ENCODE data around the gene LIN52. TPM values are rescaled to one million over a fixed set of nuclear protein-coding genes. Genes with fewer than 3 reads are reported as not detected.

LIN52 gene
- total and polyA plus RNA-seq, 2 of the 13 experiments (the other 11 are each of a cell fraction or from before 2014, with no cell fraction given), result 11.4 to 23.3 TPM

DNA sequence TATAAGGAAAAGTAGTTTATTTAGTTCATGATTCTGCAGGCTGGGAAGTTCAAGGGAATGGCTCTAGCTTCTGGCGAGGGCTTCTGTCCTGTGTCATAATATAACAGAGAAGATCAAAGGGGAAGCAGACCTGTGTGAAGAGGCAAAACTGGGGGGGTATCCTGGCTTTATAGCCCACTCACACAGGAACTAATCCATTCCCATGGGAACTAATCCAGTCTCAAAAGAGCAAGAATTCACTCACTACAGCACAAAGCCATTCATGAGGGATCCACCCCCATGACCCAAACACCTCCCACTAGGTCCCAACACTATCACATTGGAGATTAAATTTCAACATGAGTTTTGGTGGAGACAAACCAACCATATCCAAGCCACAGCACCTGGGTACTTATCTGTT lies 7.4 kb upstream of the LIN52 start:
- in situ Hi-C loops (cut with HindIII; ENCODE audit: extremely low pct_ligation_motif_present, low pct_unique_long_range_greater_than_20kb), result no loop called here
- ATAC-seq, result no peak
- no peaks in the 10 kb centered on the region for H3K79me2 ChIP-seq (ENCODE audit: insufficient read depth, low read length)
- H3K9ac ChIP-seq (ENCODE audit: insufficient read depth, low read depth, low read length), result no peak overlapping the region
- no peak overlapping the region for H2AFZ ChIP-seq (ENCODE audit: low read length)
- H3K27me3 ChIP-seq (ENCODE audit: control insufficient read depth in 1 of 2, insufficient read depth in 2 of 2, low read length in 2 of 2), result no peaks in the 10 kb centered on the region
- no peaks in the 10 kb centered on the region for H4K20me1 ChIP-seq (ENCODE audit: insufficient read depth, low read length)
- H3K9me3 ChIP-seq (ENCODE audit: low read length), result no peaks in the 10 kb centered on the region
- WGBS (ENCODE audit: low lambda C conversion rate), result 94% methylated on average over 1 of the region's 1 CpG
- intact Hi-C loops (cut with micrococcal nuclease; ENCODE audit: unreplicated experiment), result no loop called here
- no peak for DNase-seq (ENCODE audit: low spot score)
- H3K4me3 ChIP-seq (replicated peaks in 1 of 3; ENCODE audit: insufficient read depth in 1 of 3, low read depth in 2 of 3, low read length in 3 of 3), result no peak overlapping the region
- H3K36me3 ChIP-seq (replicated peaks in 1 of 2; ENCODE audit: control insufficient read depth in 1 of 2, insufficient read depth in 2 of 2, low read length in 2 of 2), result peaks cover under 1 to 9% of the 10 kb centered on the region in 2 experiments; a peak in 1 of 5 replicates
- ChIA-PET CTCF (ENCODE audit: low intra/inter-chr PET ratio, low total read pairs) (no interaction called here), POLR2A (interaction anchor here (0.6 kb wide), 1 partner anchor 43 kb away, joined by 3 read pairs; no protein-coding TSS in a partner anchor)
- FAIRE-seq, result no peak
- no peak overlapping the region for H3K27ac ChIP-seq (ENCODE audit: extremely low read length, insufficient read depth, low read length)
- no peak overlapping the region for H3K4me2 ChIP-seq (ENCODE audit: low read depth, low read length)
- peaks cover 22% of the 10 kb centered on the region for H3K4me1 ChIP-seq (ENCODE audit: insufficient read depth, low read length)
- BruUV-seq (replicated peaks), result no TSS peak
- TF ChIP-seq RORA (CRISPR knock-in tag; IDR thresholded peaks at IDR 0.05) (no peak), MATR3 (CRISPR knock-in tag; IDR thresholded peaks at IDR 0.05) (no peak), CHCHD3 (CRISPR knock-in tag; IDR thresholded peaks at IDR 0.05) (no peak), ZNF878 (CRISPR knock-in tag; IDR thresholded peaks at IDR 0.05) (no peak), ARNT (IDR thresholded peaks at IDR 0.05) (no peak), IRX3 (CRISPR knock-in tag; IDR thresholded peaks at IDR 0.05; ENCODE audit: borderline replicate concordance, low read depth) (no peak), U2AF1 (optimal IDR thresholded peaks at IDR 0.05; ENCODE audit: low read depth, low read length) (no peak), SOX6 (IDR thresholded peaks at IDR 0.05) (no peak), SOX6 (CRISPR knock-in tag; IDR thresholded peaks at IDR 0.05) (no peak)
- TF ChIP-seq, protein P1, sequence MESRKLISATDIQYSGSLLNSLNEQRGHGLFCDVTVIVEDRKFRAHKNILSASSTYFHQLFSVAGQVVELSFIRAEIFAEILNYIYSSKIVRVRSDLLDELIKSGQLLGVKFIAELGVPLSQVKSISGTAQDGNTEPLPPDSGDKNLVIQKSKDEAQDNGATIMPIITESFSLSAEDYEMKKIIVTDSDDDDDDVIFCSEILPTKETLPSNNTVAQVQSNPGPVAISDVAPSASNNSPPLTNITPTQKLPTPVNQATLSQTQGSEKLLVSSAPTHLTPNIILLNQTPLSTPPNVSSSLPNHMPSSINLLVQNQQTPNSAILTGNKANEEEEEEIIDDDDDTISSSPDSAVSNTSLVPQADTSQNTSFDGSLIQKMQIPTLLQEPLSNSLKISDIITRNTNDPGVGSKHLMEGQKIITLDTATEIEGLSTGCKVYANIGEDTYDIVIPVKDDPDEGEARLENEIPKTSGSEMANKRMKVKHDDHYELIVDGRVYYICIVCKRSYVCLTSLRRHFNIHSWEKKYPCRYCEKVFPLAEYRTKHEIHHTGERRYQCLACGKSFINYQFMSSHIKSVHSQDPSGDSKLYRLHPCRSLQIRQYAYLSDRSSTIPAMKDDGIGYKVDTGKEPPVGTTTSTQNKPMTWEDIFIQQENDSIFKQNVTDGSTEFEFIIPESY (CRISPR knock-in tag; IDR thresholded peaks at IDR 0.05), result no peak
- TF ChIP-seq, protein P2, sequence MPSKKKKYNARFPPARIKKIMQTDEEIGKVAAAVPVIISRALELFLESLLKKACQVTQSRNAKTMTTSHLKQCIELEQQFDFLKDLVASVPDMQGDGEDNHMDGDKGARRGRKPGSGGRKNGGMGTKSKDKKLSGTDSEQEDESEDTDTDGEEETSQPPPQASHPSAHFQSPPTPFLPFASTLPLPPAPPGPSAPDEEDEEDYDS (CRISPR knock-in tag; IDR thresholded peaks at IDR 0.05), result no peak
- TF ChIP-seq, protein P3, sequence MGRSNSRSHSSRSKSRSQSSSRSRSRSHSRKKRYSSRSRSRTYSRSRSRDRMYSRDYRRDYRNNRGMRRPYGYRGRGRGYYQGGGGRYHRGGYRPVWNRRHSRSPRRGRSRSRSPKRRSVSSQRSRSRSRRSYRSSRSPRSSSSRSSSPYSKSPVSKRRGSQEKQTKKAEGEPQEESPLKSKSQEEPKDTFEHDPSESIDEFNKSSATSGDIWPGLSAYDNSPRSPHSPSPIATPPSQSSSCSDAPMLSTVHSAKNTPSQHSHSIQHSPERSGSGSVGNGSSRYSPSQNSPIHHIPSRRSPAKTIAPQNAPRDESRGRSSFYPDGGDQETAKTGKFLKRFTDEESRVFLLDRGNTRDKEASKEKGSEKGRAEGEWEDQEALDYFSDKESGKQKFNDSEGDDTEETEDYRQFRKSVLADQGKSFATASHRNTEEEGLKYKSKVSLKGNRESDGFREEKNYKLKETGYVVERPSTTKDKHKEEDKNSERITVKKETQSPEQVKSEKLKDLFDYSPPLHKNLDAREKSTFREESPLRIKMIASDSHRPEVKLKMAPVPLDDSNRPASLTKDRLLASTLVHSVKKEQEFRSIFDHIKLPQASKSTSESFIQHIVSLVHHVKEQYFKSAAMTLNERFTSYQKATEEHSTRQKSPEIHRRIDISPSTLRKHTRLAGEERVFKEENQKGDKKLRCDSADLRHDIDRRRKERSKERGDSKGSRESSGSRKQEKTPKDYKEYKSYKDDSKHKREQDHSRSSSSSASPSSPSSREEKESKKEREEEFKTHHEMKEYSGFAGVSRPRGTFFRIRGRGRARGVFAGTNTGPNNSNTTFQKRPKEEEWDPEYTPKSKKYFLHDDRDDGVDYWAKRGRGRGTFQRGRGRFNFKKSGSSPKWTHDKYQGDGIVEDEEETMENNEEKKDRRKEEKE (IDR thresholded peaks at IDR 0.05), result no peak
- TF ChIP-seq, protein P4, sequence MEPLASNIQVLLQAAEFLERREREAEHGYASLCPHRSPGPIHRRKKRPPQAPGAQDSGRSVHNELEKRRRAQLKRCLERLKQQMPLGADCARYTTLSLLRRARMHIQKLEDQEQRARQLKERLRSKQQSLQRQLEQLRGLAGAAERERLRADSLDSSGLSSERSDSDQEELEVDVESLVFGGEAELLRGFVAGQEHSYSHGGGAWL (CRISPR knock-in tag; IDR thresholded peaks at IDR 0.05), result no peak
- TF ChIP-seq, protein P5, sequence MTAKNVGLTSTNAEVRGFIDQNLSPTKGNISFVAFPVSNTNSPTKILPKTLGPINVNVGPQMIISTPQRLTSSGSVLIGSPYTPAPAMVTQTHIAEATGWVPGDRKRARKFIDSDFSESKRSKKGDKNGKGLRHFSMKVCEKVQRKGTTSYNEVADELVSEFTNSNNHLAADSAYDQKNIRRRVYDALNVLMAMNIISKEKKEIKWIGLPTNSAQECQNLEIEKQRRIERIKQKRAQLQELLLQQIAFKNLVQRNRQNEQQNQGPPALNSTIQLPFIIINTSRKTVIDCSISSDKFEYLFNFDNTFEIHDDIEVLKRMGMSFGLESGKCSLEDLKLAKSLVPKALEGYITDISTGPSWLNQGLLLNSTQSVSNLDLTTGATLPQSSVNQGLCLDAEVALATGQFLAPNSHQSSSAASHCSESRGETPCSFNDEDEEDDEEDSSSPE (CRISPR knock-in tag; IDR thresholded peaks at IDR 0.05), result no peak
- TF ChIP-seq, protein P6, sequence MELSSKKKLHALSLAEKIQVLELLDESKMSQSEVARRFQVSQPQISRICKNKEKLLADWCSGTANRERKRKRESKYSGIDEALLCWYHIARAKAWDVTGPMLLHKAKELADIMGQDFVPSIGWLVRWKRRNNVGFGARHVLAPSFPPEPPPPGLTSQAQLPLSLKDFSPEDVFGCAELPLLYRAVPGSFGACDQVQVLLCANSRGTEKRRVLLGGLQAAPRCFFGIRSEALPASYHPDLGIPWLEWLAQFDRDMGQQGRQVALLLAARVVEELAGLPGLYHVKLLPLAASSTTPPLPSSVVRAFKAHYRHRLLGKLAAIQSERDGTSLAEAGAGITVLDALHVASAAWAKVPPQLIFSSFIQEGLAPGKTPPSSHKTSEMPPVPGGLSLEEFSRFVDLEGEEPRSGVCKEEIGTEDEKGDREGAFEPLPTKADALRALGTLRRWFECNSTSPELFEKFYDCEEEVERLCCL (CRISPR knock-in tag; IDR thresholded peaks at IDR 0.05; ENCODE audit: borderline replicate concordance), result no peak

Data from HepG2 (cell line).